Raji (cell line): Measurements from ENCODE around the gene ANKS3.

Experiments
- POLR2A ChIP-seq: IDR thresholded peaks from 2 replicates; pipeline ENCODE4 v1.6.1; 2011; ENCODE audit warnings: low read depth, low read length, control low read depth; ENCODE audit not compliant: insufficient read depth

Gene ANKS3

GRCh38 chr16:4766875-4767628 lies 33.0 kb upstream of the ANKS3 start, which contains the start of gene ZNF500:
TSS of gene ZNF500 (minus strand) at chr16:4767162. CDS start at chr16:4765978, 1,184 bp downstream.
- peak; percentile 84 for TF ChIP-seq POLR2A

GRCh38 chr16:4765511-4766474 lies 31.7 kb upstream of the ANKS3 start:
- no peak for TF ChIP-seq POLR2A

GRCh38 chr16:4763791-4764190 lies 29.7 kb upstream of the ANKS3 start:
- no peak for TF ChIP-seq POLR2A

- TF ChIP-seq POLR2A, result no peak
Observed at GRCh38 chr16:4762205-4762604, 28.1 kb upstream of the ANKS3 start.

- no peak for TF ChIP-seq POLR2A
Observed at GRCh38 chr16:4760221-4760910, 26.3 kb upstream of the ANKS3 start.

GRCh38 chr16:4755687-4756086 lies 21.6 kb upstream of the ANKS3 start:
- no peak for TF ChIP-seq POLR2A

- TF ChIP-seq POLR2A, result no peak
Observed at GRCh38 chr16:4754865-4755264, 20.8 kb upstream of the ANKS3 start.

- no peak for TF ChIP-seq POLR2A
Observed at GRCh38 chr16:4753227-4753626, 19.2 kb upstream of the ANKS3 start.

- TF ChIP-seq POLR2A, result no peak
Observed at GRCh38 chr16:4752351-4753100, 18.5 kb upstream of the ANKS3 start.

- no peak for TF ChIP-seq POLR2A
Observed at GRCh38 chr16:4750896-4751295, 16.8 kb upstream of the ANKS3 start.

- TF ChIP-seq POLR2A, result no peak
Observed at GRCh38 chr16:4749700-4750257, 15.7 kb upstream of the ANKS3 start.

- no peak for TF ChIP-seq POLR2A
Observed at GRCh38 chr16:4748682-4749411, 14.8 kb upstream of the ANKS3 start.

- no peak for TF ChIP-seq POLR2A
Observed at GRCh38 chr16:4747906-4748681, 14.0 kb upstream of the ANKS3 start.
